Activated T-cell treated with anti-CD3 and anti-CD28 coated beads, Interleukin-2, amount 50 U/mL, for 72 hours (primary cell): Measurements from ENCODE around the gene RGS9BP. TPM values are rescaled to one million over a fixed set of nuclear protein-coding genes. Genes with fewer than 3 reads are reported as not detected.
"Not testable (repeated sequence)": the region's sequence is repeated elsewhere in the genome, so short reads cannot be mapped to it uniquely, and the experiment has no call there.

ENCODE experiments used
- ATAC-seq, 2 donors: fragments of 150-1000 bp; cut with Tn5 transposase; replicated peaks in 1 of 2; 2 replicates each; pipeline ENCODE4 v1.10.0; 2021; ENCODE audit warnings: moderate library complexity in 2 of 2, mild to moderate bottlenecking in 1 of 2
- DNase-seq, 2 donors: peaks; one replicate each; pipeline ENCODE4 v3.0.0; 2021 to 2022; ENCODE audit warnings: mixed read lengths in 1 of 2
- H3K27ac Mint-ChIP-seq: one replicate; pipeline ENCODE4 v1.8.0; 2022; ENCODE audit warnings: mild to moderate bottlenecking, moderate library complexity, mixed read lengths
- H3K27me3 Mint-ChIP-seq: one replicate; pipeline ENCODE4 v1.8.0; 2022; ENCODE audit warnings: low read depth, mixed read lengths
- H3K36me3 Mint-ChIP-seq, 2 donors: one replicate each; pipeline ENCODE4 v1.8.0; 2022; ENCODE audit warnings: mixed read lengths in 2 of 2, mild to moderate bottlenecking in 1 of 2; ENCODE audit not compliant: insufficient read depth in 2 of 2
- H3K4me1 Mint-ChIP-seq: one replicate; pipeline ENCODE4 v1.8.0; 2022; ENCODE audit warnings: low read depth, mixed read lengths
- H3K4me3 Mint-ChIP-seq, 2 donors: one replicate each; pipeline ENCODE4 v1.8.0; 2022; ENCODE audit warnings: mild to moderate bottlenecking in 2 of 2, mixed read lengths in 2 of 2, moderate library complexity in 2 of 2
- H3K9me3 Mint-ChIP-seq, 2 donors: one replicate each; pipeline ENCODE4 v1.8.0; 2022; ENCODE audit warnings: mixed read lengths in 2 of 2
- total RNA-seq, 2 donors: library from RNA; stranded (reverse); gene quantifications; one replicate each; pipeline ENCODE4 v1.2.3, GENCODE V29; 2022

Gene RGS9BP
- total RNA-seq, 2 donors from 2014 or later, result 0.14 to 0.31 TPM

DNA sequence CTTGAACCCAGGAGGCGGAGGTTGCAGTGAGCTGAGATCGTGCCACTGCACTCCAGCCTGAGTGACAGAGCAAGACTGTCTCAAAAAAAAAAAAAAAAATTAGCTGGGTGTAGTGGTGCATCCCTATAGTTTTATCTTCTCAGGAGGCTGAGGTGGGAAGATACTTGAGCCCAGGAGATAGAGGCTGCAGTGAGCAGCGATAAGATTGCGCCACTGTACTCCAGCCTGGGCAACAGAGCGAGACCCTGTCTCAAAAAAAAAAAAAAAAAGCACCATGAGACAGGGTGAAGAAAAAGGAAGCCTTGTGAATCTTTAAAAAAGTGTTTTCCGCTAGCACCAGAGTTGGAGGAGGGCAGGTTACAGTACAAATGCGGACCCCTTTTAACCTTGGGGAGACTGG, 40.6 kb downstream of the RGS9BP start:
- H3K4me1 Mint-ChIP-seq, H3K27me3 Mint-ChIP-seq, DNase-seq, H3K27ac Mint-ChIP-seq, ATAC-seq, H3K4me3 Mint-ChIP-seq, H3K9me3 Mint-ChIP-seq: not testable (repeated sequence)
- H3K36me3 Mint-ChIP-seq, result peaks cover 0 to 15% of the 10 kb centered on the region in 2 donors

DNA sequence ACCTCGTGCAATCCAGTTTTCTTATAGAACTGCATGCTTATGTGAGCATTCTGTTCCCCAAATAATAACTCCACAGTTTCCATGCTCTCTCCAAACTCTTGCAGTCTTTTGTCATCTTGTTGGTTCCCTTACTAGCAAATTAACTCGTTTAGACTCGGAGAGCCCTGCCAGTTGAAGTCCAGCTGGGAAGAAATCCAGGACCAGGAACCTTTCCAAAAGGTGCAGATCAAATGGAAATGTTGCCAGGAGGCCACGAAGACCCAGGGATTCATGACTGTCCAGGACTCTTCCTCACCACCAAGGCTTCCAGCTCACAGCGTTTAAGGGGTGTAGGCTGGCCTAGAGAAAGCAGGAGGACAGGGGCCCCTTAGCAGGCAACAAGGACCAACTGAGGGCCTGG, 41.8 kb downstream of the RGS9BP start:
- H3K9me3 Mint-ChIP-seq, result no peaks in the 10 kb centered on the region
- DNase-seq, result no peak
- no peak overlapping the region for H3K27ac Mint-ChIP-seq
- H3K27me3 Mint-ChIP-seq, result no peaks in the 10 kb centered on the region
- ATAC-seq, result no peak
- H3K4me3 Mint-ChIP-seq, result no peak overlapping the region
- H3K4me1 Mint-ChIP-seq, result peaks cover 4% of the 10 kb centered on the region
- H3K36me3 Mint-ChIP-seq, result peaks cover 0 to 13% of the 10 kb centered on the region in 2 donors

DNA sequence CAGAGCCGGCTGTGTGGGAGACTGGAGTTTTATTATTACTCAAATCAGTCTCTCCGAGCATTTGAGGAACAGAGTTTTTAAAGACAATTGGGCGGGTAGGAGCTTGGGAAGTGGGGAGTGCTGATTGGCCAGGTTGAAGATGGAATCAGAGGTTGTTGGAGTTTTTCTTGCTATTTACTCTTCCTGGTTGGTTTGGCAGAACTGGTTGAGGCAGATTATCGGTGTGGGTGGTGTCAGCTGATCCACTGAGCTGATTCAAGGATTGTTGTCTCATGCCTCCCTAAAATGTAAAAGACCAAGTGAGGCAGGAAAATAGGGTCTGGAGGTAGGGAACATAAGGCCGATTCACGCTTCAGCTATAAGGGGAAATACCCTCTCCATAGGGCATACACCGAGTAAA, 42.6 kb downstream of the RGS9BP start:
- Mint-ChIP-seq H3K4me3 (no peak overlapping the region), H3K27me3 (no peaks in the 10 kb centered on the region), H3K27ac (no peak overlapping the region), H3K36me3 (peaks cover 0 to 10% of the 10 kb centered on the region in 2 donors), H3K4me1 (peaks cover 4% of the 10 kb centered on the region), H3K9me3 (no peaks in the 10 kb centered on the region)
- ATAC-seq (no peak), DNase-seq (no peak)

DNA sequence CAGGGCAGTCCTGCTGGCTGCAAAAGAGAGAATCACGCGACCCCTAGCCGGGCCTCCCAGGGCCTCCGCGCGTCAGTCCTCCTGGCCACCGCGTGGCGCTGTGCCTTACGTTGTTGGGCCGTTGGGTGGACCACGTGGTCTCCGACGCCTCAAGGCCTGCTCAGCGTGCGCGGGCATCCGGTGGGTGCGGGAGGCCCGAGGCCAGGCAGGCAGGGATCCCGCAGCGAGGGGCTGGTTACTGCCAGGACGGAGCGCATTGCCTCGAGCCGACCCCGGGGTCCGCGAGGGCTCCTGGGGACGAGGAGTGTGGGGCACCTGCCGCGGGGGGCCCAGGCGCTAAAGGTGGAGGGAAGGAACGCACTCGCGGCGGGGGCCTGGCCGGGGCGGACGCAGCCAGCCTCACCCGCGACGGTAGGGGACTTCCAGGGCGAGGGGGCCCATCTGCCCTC, 44.0 kb downstream of the RGS9BP start, which contains the start of gene TDRD12:
TSS of gene TDRD12 (plus strand) at position 157 of the 449 bp plus-strand sequence. CDS start 306 bp downstream, outside the sequence.
- H3K9me3 Mint-ChIP-seq, result no peaks in the 10 kb centered on the region
- no peak within 1 kb of the TSS for H3K27ac Mint-ChIP-seq
- H3K4me3 Mint-ChIP-seq, result no peak within 1 kb of the TSS
- ATAC-seq (peak in 1 of 2 donors; percentile 29), DNase-seq (no peak)
- peaks cover 4% of the 10 kb centered on the region for H3K4me1 Mint-ChIP-seq
- H3K27me3 Mint-ChIP-seq, result no peaks in the 10 kb centered on the region
- H3K36me3 Mint-ChIP-seq, result peaks cover 0 to 10% of the 10 kb centered on the region in 2 donors

DNA sequence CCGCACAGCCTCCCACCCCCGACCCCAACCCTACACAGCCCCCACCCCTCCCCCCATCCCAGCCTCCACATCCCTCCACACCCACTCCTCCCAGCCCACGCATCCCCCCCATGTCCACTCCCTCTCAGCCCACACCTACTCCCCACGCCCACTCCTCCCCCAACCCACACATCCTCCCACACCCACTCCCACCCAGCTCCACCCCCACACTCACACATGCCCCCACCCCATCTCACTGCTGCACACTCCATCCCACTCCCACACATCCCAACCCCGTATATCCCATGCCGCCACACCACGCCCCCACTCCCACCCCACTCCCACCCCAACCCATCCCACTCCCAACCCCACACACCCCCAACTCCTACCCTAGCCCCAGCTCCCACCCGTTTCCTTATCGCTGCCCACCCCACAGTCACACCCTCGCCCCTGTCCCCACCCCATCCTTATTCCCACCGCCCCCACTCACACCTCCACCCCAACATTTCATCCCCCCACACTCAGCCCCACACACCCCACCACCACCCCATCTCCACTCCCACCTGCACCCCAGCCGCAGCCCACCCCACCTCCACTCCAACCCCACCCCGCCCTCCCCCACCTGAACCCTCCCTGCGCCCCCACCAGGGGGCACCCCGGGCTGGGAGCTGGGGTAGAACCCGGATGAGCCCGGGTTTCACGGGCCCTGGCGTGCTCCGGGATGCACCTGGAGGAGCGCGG, 44.7 kb downstream of the RGS9BP start:
- Mint-ChIP-seq H3K27ac (no peak overlapping the region), H3K9me3 (peaks cover 0 to under 1% of the 10 kb centered on the region in 2 donors), H3K4me3 (no peak overlapping the region), H3K36me3 (peaks cover 0 to 5% of the 10 kb centered on the region in 2 donors), H3K4me1 (peaks cover 4% of the 10 kb centered on the region), H3K27me3 (no peaks in the 10 kb centered on the region)
- ATAC-seq (no peak), DNase-seq (no peak)

DNA sequence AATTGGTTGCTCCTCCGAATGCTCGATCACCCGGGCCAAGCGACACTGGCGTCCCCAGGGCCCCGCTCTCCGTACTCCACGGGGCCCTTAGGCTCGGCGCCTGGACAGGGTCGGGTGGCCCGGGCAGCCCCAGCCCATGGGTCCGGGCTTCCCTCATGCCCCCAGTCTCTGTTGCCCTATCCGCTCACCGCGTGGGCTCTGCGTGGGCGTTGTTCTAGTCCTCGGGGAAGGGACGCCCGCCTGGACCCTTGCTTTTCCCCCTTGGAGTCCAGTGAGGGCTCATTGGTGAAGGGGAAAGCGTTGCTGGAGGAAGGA, 45.2 kb downstream of the RGS9BP start:
- Mint-ChIP-seq H3K27ac (no peak overlapping the region), H3K27me3 (no peaks in the 10 kb centered on the region), H3K4me3 (no peak overlapping the region), H3K9me3 (peaks cover 0 to 4% of the 10 kb centered on the region in 2 donors), H3K4me1 (peaks cover 4% of the 10 kb centered on the region), H3K36me3 (peaks cover 0 to 3% of the 10 kb centered on the region in 2 donors)
- no peak for ATAC-seq
- DNase-seq, result no peak

Other genes starting within 250 kb of the RGS9BP start
- gene PDCD5, start 94.7 kb upstream of the RGS9BP start, total RNA-seq, result 100 to 1,000 TPM in 1 of 2 donors, 10 to 100 TPM in 1; 96.6 to 100 TPM
- 10 to 100 TPM; 34.5 to 43.3 TPM for gene ANKRD27, start 668 bp upstream of the RGS9BP start, total RNA-seq
- 10 to 100 TPM; 26.1 to 28.0 TPM for gene NUDT19, start 16.0 kb downstream of the RGS9BP start, total RNA-seq
- gene TDRD12, start 43.9 kb downstream of the RGS9BP start, total RNA-seq, result 1 to 10 TPM in 1 of 2 donors, under 1 TPM in 1; 0.91 to 2.0 TPM
- gene SLC7A9, start 193.9 kb downstream of the RGS9BP start, total RNA-seq, result under 1 TPM in 1 of 2 donors, not detected in 1; 0.28 TPM